GM19099 (cell line): Measurements from ENCODE around the gene CD99.
"Not testable (repeated sequence)": the region's sequence is repeated elsewhere in the genome, so short reads cannot be mapped to it uniquely, and the experiment has no call there.

Experiments used
- POLR2A ChIP-seq: IDR thresholded peaks from 3 replicates; pipeline ENCODE4 v1.6.1; 2011; ENCODE audit warnings: low read depth; ENCODE audit not compliant: insufficient read length; ENCODE audit errors: extremely low read depth

The CD99 gene

GRCh38 chrX:2733286-2733685 is 42.2 kb downstream of the CD99 start:
- TF ChIP-seq POLR2A = no peak

GRCh38 chrX:2735270-2735669 is 44.2 kb downstream of the CD99 start:
- no peak for TF ChIP-seq POLR2A

- no peak for TF ChIP-seq POLR2A
Measured at GRCh38 chrX:2740672-2741071, 49.6 kb downstream of the CD99 start.

GRCh38 chrX:2741386-2741785 is 50.3 kb downstream of the CD99 start:
- TF ChIP-seq POLR2A = no peak

- no peak for TF ChIP-seq POLR2A
Measured at GRCh38 chrX:2748171-2748814, 57.2 kb downstream of the CD99 start.

GRCh38 chrX:2748815-2749188 is 57.7 kb downstream of the CD99 start:
- no peak for TF ChIP-seq POLR2A

GRCh38 chrX:2751291-2751690 is 60.2 kb downstream of the CD99 start:
- no peak for TF ChIP-seq POLR2A

- not testable (repeated sequence) for TF ChIP-seq POLR2A
Measured at GRCh38 chrX:2751874-2752300, 60.8 kb downstream of the CD99 start, which contains the start of gene XG. XG (plus strand) TSS chrX:2752040; CDS start chrX:2752275, 235 bp downstream.

- no peak for TF ChIP-seq POLR2A
Measured at GRCh38 chrX:2756548-2756947, 65.5 kb downstream of the CD99 start.

GRCh38 chrX:2761246-2761645 is 70.2 kb downstream of the CD99 start:
- TF ChIP-seq POLR2A = no peak

- TF ChIP-seq POLR2A = no peak
Measured at GRCh38 chrX:2765549-2765830, 74.4 kb downstream of the CD99 start.

GRCh38 chrX:2766906-2767305 is 75.8 kb downstream of the CD99 start:
- TF ChIP-seq POLR2A = no peak

GRCh38 chrX:2767631-2768455 is 76.7 kb downstream of the CD99 start:
- TF ChIP-seq POLR2A = no peak

- TF ChIP-seq POLR2A = no peak
Measured at GRCh38 chrX:2769615-2770014, 78.5 kb downstream of the CD99 start.

GRCh38 chrX:2774057-2774456 is 83.0 kb downstream of the CD99 start:
- no peak for TF ChIP-seq POLR2A

- no peak for TF ChIP-seq POLR2A
Measured at GRCh38 chrX:2774776-2775175, 83.7 kb downstream of the CD99 start.

GRCh38 chrX:2781226-2781571 is 90.1 kb downstream of the CD99 start:
- TF ChIP-seq POLR2A = no peak

- TF ChIP-seq POLR2A = no peak
Measured at GRCh38 chrX:2781698-2782097, 90.6 kb downstream of the CD99 start.

- TF ChIP-seq POLR2A = no peak
Measured at GRCh38 chrX:2782171-2782570, 91.1 kb downstream of the CD99 start.
